Tibial nerve (tissue), 4 donors: ENCODE results near the gene CEP170B. TPM values are rescaled to one million over a fixed set of nuclear protein-coding genes. Genes with fewer than 3 reads are reported as not detected.

Experiments used
- DNase-seq, 2 donors: peaks; one replicate each; pipeline ENCODE4 v3.0.0-alpha.2; 2019; ENCODE audit warnings: low spot score in 2 of 2
- H3K27ac ChIP-seq, 4 donors: fragments of 200-600 bp; sonication (generic) in 3 of 4; one replicate each; pipeline ENCODE4 v1.5.1; 2017 to 2019; ENCODE audit warnings: mild to moderate bottlenecking in 1 of 4
- H3K27me3 ChIP-seq, 2 donors: fragments of 200-600 bp; sonication (generic) in 1 of 2; one replicate each; pipeline versions ENCODE4 v1.5.1 to v1.6.0; 2017 to 2019
- H3K36me3 ChIP-seq, 3 donors: fragments of 200-600 bp; sonication (generic); one replicate each; pipeline ENCODE4 v1.5.1; 2018 to 2019
- H3K4me1 ChIP-seq, 4 donors: fragments of 200-600 bp; sonication (generic) in 3 of 4; one replicate each; pipeline ENCODE4 v1.5.1; 2017 to 2019
- H3K4me3 ChIP-seq, 4 donors: fragments of 200-600 bp; sonication (generic) in 3 of 4; one replicate each; pipeline ENCODE4 v1.5.1; 2017 to 2019; ENCODE audit warnings: mild to moderate bottlenecking in 1 of 4, moderate library complexity in 1 of 4
- H3K9me3 ChIP-seq, 4 donors: fragments of 200-600 bp; sonication (generic) in 3 of 4; one replicate each; pipeline ENCODE4 v1.5.1; 2017 to 2019
- EP300 ChIP-seq, 2 donors: sonication (generic); formaldehyde crosslinking; IDR thresholded peaks; one replicate each; pipeline ENCODE4 v1.6.1; 2017; ENCODE audit warnings: antibody characterized with exemption in 2 of 2, mild to moderate bottlenecking in 1 of 2
- POLR2A ChIP-seq, 2 donors: fragments of 450-650 bp; IDR thresholded peaks; one replicate each; pipeline ENCODE4 v1.6.1; 2017; ENCODE audit warnings: antibody characterized with exemption in 2 of 2, mild to moderate bottlenecking in 2 of 2, moderate library complexity in 2 of 2
- WGBS, 2 donors: methylation state at CpG; one replicate each; pipeline ENCODE4 v1.1.5; 2018; 5-methylcytosine and 5-hydroxymethylcytosine counted together
- total RNA-seq, 4 donors: library from RNA; depleted of rRNA; stranded (reverse); fragments of >200 nt; gene quantifications; one replicate each; pipeline ENCODE4 v1.1.0, GENCODE V29; 2016
- TF ChIP-seq, protein P1 (sequence below), 5 experiments: fragments of 200-600 bp in 3 of 5; fragments of 450-650 bp in 2 of 5; sonication (generic) in 3 of 5; IDR thresholded peaks; one replicate each; pipeline ENCODE4 v1.5.1; 2016 to 2019; ENCODE audit warnings: antibody characterized with exemption in 5 of 5, mild to moderate bottlenecking in 3 of 5, moderate library complexity in 2 of 5

The CEP170B gene
- total RNA-seq, 4 donors from 2014 or later: 10.1 to 36.3 (median 13.0) TPM

DNA sequence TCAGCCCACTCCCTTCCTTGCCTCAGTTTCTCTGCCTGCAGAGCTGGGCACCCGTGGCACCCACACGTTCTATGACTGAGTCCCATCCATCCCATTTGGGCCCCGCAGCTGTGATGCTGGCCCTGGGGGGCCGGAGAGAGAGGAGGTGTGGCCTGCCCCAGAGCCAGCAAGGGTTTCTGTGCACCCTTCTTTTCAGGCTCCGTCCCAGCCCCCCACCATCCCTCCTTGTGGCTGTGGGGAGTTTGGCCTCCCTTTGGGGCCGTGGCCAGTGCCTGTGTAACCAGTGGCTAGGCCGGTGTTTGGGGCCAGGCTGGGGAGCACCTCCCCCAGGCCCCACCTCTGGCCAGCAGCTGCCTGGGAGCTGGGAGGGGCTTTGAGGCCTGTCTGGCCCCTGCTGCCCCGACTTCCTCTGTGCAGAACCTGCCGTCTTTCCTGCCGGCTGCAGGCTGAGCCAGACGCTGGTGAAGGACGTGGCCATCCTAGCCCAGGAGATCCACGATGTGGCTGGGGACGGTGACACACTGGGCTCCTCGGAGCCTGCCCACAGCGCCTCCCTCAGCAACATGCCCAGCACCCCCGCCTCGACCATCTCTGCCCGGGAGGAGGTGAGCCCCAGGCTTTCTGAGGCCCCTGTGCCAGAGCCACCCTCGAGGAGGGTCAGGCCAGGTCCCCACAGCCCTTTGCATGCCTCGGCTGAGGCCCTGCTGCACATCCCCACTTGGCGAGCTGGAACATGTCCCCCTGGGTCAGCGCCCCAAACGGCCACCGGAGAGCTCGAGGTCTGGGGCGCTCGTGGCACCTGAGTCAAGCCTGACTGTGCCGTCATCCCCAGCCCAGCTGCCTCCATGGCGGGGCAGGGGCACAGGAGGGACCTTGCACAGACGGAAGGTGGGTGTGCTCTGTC, 27.7 kb downstream of the CEP170B start:
- DNase-seq: no peak
- Histone ChIP-seq H3K27me3 (no peaks in the 10 kb centered on the region), H3K4me1 (peaks cover 0 to 25% (median 0%) of the 10 kb centered on the region in 4 donors), H3K4me3 (no peak overlapping the region), H3K9me3 (no peaks in the 10 kb centered on the region), H3K27ac (no peak overlapping the region), H3K36me3 (peaks cover 0 to 30% (median 0%) of the 10 kb centered on the region in 3 donors)
- TF ChIP-seq EP300 (IDR thresholded peaks at IDR 0.05): no peak
- TF ChIP-seq, protein P1, sequence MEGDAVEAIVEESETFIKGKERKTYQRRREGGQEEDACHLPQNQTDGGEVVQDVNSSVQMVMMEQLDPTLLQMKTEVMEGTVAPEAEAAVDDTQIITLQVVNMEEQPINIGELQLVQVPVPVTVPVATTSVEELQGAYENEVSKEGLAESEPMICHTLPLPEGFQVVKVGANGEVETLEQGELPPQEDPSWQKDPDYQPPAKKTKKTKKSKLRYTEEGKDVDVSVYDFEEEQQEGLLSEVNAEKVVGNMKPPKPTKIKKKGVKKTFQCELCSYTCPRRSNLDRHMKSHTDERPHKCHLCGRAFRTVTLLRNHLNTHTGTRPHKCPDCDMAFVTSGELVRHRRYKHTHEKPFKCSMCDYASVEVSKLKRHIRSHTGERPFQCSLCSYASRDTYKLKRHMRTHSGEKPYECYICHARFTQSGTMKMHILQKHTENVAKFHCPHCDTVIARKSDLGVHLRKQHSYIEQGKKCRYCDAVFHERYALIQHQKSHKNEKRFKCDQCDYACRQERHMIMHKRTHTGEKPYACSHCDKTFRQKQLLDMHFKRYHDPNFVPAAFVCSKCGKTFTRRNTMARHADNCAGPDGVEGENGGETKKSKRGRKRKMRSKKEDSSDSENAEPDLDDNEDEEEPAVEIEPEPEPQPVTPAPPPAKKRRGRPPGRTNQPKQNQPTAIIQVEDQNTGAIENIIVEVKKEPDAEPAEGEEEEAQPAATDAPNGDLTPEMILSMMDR (IDR thresholded peaks at IDR 0.05): no peak
- no peak for TF ChIP-seq POLR2A (IDR thresholded peaks at IDR 0.05)
- 69 to 70% methylated on average over 24 to 26 of the region's 31 CpGs for WGBS, 2 donors

DNA sequence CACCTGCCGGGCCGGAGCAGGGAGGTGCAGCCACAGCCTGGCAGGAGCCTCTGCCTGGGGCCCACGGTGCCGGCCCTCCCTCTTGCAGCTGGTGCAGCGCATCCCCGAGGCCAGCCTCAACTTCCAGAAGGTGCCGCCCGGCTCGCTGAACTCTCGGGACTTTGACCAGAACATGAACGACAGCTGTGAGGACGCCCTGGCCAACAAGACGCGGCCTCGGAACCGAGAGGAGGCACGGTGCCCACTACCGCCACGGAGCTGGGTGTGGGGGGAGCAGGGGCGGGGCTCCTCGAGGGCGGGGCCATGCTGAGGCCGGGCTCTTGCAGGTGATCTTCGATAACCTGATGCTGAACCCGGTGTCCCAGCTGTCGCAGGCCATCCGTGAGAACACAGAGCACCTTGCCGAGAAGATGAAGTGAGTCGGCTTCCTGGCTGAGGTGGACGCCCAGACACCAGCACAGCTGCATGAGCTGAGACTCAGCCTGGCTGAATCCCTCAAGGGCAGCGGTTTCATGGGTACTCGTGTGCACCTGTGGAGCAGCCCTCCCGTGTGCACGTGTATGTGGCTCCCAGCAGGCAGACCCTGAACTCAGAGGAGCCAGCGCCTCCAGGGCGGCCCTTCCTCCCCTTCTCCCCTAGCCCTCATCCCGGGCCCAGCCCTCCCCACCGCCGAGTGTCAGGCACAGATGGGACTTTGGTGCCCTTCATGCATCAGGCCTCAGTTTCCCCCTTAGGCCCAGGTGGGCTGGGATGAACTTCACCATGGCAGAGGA, 28.6 kb downstream of the CEP170B start:
- no peak for DNase-seq
- H3K4me3 ChIP-seq: no peak overlapping the region
- TF ChIP-seq, protein P1 (IDR thresholded peaks at IDR 0.05): no peak
- no peak for TF ChIP-seq EP300 (IDR thresholded peaks at IDR 0.05)
- H3K36me3 ChIP-seq: peaks cover 0 to 21% (median 0%) of the 10 kb centered on the region in 3 donors
- peaks cover 0 to 25% (median 0%) of the 10 kb centered on the region in 4 donors for H3K4me1 ChIP-seq
- H3K9me3 ChIP-seq: no peaks in the 10 kb centered on the region
- 72 to 79% methylated on average over 21 to 30 of the region's 39 CpGs for WGBS, 2 donors
- no peak overlapping the region for H3K27ac ChIP-seq
- H3K27me3 ChIP-seq: no peaks in the 10 kb centered on the region

DNA sequence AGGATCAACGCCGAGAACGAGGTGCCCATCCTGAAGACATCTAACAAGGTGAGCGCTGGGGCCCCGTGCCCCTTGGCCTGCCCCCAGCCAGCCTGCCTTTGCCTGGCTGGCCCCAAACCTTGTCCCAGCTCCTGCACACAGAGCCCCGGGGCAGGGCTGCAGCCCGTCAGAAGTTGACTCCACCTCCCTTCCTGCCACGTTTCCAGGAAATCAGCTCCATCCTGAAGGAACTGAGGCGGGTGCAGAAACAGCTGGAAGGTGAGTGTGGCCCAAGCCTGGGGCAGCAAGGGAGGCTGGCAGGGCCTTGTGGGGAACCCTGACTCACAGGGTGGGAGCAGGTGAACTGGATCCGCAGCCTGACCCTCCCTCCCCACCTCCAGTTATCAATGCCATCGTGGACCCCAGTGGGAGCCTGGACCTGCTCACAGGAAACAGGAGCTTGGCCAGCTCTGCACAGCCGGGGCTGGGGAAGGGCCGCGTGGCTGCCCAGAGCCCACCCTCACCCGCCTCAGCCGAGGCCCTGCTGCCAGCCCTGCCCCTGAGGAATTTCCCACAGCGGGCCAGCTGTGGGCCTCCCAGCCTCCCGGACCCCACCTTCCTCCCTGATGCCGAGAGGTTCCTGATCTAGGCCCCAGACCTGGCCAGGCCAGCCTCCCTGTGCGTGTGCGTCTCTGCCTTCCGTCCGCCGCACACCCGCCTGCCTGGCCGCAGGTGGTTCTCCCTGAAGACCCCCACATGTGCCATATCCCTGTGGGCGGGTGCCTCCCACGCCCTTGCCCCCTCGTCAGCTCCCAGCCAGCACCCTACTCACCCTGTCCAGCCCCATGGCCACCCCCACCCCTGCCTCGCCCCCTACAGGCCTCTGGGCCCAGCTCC, 29.5 kb downstream of the CEP170B start:
- Histone ChIP-seq H3K27me3 (no peaks in the 10 kb centered on the region), H3K27ac (no peak overlapping the region), H3K4me1 (peaks cover 0 to 25% (median 0%) of the 10 kb centered on the region in 4 donors), H3K9me3 (no peaks in the 10 kb centered on the region), H3K4me3 (no peak overlapping the region), H3K36me3 (peaks cover 0 to 12% (median 0%) of the 10 kb centered on the region in 3 donors)
- DNase-seq: no peak
- TF ChIP-seq EP300 (IDR thresholded peaks at IDR 0.05): no peak
- TF ChIP-seq, protein P1 (IDR thresholded peaks at IDR 0.05): no peak
- TF ChIP-seq POLR2A (IDR thresholded peaks at IDR 0.05): no peak
- 74 to 81% methylated on average over 22 to 27 of the region's 30 CpGs for WGBS, 2 donors

DNA sequence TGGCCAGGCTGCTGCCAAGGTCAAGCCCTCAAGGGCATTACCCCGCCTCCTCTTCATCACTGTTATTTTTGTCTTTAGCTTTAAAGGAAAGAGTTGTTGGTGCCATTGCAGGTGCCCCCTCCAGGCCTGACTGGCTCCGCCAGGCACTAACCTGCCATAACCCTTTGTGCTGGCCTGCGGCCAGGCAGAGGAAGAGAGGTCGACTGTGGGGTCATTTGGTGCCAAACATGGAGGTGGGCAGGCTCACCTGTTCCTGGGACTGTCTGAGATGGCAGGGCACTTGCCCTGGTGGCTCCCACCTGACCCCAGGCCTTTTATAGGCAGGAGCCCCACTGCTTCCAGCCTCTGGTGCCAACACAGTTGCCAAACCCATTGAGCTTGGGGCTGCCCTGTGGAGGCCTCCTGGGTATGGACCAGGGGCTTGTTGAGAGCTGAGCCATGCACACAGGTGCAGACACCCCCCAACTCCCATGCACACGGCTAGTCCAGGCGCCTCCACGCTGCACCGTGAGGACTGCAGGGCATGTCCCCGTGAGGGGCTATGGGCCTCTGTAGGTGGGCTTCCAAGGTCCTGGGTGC, 30.2 kb downstream of the CEP170B start:
- WGBS, 2 donors: 81 to 88% methylated on average over 7 of the region's 9 CpGs
- H3K9me3 ChIP-seq: no peaks in the 10 kb centered on the region
- H3K27me3 ChIP-seq: no peaks in the 10 kb centered on the region
- DNase-seq: no peak
- H3K4me3 ChIP-seq: no peak overlapping the region
- peaks cover 0 to 12% (median 0%) of the 10 kb centered on the region in 3 donors for H3K36me3 ChIP-seq
- peaks cover 0 to 25% (median 0%) of the 10 kb centered on the region in 4 donors for H3K4me1 ChIP-seq
- TF ChIP-seq, protein P1 (IDR thresholded peaks at IDR 0.05): no peak
- H3K27ac ChIP-seq: no peak overlapping the region
